NCI-H1436 treated with DMSO at 0.1 percent for 48 hours (cell line): Measurements from ENCODE around the gene ADRM1.

Source experiments
- DNase-seq: peaks from one replicate; lab custom pipeline; 2025; lab: John Stamatoyannopoulos, UW

The ADRM1 gene

DNA sequence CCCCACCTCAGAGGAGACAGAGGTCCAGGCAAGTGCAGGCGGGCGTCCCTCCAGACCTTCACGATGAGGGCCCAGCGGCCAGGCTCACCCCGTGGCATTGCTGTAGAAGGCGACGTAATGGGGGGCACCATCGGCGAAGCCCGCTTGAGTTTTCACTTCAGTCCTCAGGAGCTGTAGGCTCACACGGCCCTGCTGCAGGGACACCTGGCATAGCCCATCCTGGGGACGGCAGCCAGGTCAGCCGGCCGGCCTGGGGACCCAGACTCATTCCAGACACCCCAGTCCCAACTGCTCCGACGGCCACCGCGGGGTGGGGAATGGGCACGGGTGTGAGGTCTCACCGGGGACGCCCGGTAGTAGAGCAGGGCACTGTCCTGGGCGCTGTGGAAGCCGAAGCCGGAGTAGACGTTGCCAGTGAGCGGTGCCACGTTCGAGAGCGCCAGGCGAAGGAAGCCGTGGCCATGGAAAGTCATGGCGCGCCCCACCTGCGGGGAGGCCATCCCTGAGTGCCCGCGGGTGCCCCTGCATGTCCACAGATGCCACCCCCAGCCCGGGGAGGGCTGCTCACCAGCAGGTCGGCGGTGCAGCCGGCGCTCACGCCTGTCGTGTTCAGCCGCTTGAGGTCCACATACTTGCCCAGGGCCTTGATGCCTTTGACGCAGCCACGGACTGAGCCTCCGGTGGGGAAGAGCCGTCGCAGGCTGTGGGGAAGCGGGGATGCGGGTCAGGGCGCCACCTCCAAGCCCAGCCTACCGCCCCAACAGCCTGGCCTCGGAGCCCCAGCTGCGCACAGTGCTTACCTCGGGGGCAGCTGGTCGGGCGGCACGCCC, 9.2 kb downstream of the ADRM1 start:
- no peak for DNase-seq

- DNase-seq, result no peak
These were observed 9.8 kb downstream of the ADRM1 start for GRCh38 chr20:62312662-62312977.

GRCh38 chr20:62313021-62313420, 10.2 kb downstream of the ADRM1 start:
- DNase-seq, result no peak

DNA sequence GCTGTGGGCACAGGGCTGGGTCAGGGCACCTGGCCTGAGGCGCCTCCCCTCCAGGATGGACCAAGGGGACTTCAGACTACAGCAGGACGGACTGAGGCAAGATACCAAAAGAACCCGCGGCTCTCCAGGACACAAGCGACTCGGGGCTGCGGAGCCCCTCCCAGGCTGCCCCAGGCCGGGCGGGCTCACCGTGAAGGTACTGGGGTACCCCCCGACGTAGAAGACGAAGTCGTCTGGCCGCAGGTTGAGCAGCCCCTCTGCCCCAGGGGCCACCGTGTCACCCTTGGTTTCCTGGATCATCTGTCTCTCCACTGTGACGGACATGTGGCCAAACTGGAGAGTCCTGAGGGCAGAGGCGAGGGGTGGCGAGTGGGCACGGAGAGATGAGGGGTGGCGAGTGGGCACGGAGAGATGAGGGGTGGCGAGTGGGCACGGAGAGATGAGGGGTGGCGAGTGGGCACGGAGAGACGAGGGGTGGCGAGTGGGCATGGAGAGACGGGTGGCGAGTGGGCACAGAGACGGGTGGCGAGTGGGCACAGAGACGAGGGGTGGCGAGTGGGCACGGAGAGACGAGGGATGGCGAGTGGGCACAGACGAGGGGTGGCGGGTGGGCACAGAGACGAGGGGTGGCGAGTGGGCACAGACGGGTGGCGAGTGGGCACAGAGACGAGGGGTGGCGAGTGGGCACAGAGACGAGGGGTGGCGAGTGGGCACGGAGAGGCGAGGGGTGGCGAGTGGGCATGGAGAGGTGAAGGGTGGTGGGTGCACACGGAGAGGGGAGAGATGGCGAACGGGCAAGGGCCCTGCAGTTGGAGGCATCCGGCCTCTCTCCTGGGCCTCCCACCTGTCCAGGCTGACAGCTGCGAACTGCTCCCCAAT, 10.9 kb downstream of the ADRM1 start:
- DNase-seq, result no peak

DNA sequence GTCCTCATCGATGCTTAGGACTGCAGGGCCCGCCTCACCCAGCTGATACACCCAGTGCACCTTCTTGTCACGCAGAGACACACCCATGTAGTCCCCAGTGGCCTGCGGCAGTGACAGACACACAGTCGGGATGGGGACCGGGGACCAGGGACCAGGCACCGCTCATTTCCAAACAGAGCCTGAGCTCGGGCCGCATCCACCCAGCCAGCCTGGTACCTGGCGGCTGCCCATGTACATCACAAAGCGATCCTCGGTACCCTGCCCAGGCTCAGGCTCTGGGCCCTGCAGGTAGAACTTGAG, 11.5 kb downstream of the ADRM1 start:
- DNase-seq, result no peak

DNA sequence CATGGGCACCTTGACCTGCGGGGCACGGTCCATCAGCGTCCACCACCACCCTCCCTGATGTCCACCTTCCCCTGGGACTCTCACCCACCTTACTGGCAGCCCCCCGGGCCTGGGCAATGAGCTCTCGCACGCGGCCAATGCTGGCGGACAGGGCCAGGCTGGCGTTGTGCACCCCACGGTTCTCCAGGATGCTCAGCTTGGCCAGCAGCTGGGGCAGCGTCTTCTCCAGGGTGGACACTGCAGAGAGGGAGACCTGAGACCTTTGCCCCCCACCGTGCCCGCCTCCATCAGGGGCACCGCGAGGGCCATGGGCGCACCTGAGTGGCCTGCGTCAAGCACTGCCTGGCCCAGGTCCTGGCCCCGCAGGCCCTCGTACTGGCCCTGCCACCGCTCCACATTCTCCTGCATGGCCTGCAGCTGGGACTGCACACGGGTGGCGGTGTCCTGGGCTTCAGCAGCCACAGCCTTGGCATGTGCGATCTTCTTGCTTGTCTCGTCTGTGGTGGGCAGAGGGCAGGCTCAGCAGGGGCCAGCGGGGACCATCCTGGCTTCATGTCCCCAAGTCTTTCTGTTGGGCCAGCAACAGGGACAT, 12.0 kb downstream of the ADRM1 start:
- no peak for DNase-seq

GRCh38 chr20:62315773-62316172, 13.0 kb downstream of the ADRM1 start:
- DNase-seq, result no peak

GRCh38 chr20:62316331-62317166, 13.8 kb downstream of the ADRM1 start:
- DNase-seq, result no peak

- DNase-seq, result no peak
These were observed 14.4 kb downstream of the ADRM1 start for GRCh38 chr20:62317167-62317655.

DNA sequence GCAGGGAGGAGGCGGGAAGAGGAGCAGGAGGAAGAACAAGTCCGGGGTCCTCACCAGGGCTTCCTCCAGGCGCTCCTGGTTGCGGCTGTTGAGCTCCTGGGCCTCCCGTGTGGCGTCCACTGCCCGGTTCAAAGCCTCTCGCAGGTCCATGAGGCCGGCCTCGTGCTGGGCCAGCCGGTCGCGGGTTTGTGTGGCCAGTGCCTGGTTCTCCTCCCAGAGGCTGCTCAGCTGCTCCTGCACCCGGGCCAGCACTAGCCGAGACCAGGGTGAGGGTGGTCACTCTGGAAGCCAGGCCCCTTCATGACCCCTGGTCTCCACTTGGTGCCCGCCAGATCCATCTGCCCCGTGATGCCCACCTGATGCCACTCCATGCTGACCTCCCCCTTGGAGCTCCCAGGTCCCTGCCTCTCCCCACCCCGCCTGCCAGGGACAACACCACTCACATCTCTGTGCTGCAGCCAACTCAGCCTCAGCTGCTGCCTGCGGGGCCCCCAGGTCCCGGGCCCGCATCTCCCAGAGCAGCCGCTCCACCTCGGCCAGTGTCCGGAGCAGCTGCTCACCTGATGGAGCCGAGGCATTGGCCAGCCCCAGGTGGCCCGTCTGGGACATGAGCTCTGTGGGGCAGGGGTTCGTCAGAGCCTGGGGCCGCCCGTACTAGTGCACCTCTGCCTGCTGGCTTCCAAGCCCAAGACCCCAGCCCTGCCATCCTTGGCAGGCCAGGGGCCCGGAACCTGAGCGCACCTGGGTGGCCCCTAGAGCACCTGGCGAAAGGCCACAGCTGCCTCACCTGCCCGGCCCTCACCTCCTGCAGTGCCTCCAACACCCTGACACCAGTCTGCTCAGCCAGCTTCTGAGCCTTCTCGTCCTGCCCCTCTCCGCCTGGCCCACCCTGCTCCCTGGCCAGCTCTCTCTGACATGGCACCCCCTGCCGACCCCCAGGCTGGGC, 15.9 kb downstream of the ADRM1 start:
- no peak for DNase-seq

- DNase-seq, result no peak
These were observed 16.6 kb downstream of the ADRM1 start for GRCh38 chr20:62319346-62319909.

DNA sequence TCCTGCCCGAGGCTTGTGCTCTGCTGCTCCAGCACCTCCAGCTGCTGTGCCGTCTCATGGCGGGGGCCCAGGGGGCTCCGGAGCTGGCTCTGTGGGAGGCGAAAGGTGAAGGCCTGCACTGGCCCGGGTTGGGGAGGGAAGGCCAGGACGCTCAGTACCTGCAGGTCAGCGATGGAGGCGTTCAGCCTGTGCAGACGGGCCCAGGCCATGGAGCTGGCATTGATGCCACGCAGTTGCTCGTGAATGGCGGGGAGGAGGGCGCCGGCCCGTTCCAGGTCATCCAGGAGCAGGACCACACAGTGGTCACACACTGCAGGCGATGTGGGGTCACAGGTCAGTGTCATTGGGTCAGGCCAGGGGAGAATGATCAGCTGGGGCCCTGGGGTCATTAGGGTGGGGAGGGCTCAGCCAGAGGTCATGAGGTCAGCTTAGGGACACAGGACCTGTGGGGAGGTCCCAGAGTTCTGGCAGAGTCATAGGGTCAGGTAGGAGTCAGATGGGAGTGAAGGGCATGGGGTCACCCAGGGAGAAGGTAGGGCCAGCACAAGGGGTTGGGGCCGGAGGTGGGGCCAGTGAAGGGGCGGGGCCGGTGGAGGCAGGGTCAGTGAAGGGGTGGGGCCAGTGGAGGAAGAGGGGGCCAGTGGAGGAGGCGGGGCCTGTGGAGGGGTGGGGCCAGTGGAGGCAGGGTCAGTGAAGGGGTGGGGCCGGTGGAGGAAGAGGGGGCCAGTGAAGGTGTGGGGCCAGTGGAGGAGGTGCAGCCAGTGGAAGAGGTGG, 18.0 kb downstream of the ADRM1 start:
- no peak for DNase-seq

DNA sequence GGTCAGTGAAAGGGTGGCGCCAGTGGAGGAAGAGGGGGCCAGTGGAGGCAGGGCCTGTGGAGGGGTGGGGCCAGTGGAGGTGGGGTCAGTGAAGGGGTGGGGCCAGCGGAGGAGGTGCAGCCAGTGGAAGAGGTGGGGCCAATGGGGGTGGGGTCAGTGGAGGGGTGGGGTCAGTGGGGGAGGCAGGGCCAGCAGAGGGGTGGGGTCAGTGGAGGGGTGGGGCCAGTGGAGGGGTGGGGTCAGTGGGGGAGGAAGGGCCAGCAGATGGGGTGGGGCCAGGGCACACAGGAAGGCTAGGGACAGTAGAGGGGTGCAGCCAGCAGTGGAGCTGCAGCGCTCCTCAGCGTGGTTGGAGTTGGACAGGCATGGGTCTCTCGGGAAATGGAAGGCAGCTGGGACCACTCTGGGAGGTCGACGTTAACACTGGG, 18.7 kb downstream of the ADRM1 start:
- DNase-seq, result no peak

GRCh38 chr20:62321975-62322374, 19.2 kb downstream of the ADRM1 start:
- DNase-seq, result no peak

GRCh38 chr20:62322492-62323041, 19.8 kb downstream of the ADRM1 start:
- DNase-seq, result no peak

GRCh38 chr20:62323146-62323979, 20.6 kb downstream of the ADRM1 start:
- no peak for DNase-seq

GRCh38 chr20:62323980-62324906, 21.4 kb downstream of the ADRM1 start:
- DNase-seq, result no peak
